B cell (primary cell): Measurements from ENCODE around the gene KCNK18.

Source experiments
- EZH2 ChIP-seq: IDR thresholded peaks from 2 replicates; pipeline ENCODE4 v1.6.1; 2012; ENCODE audit warnings: borderline replicate concordance, low read depth, mild to moderate bottlenecking, moderate library complexity, low read length; ENCODE audit not compliant: insufficient read depth, poor library complexity, severe bottlenecking
- TF ChIP-seq, protein P1 (sequence below): fragments of 200-600 bp; IDR thresholded peaks from one replicate; pipeline ENCODE4 v1.8.0; 2022; ENCODE audit warnings: antibody characterized with exemption, mild to moderate bottlenecking

DNA sequence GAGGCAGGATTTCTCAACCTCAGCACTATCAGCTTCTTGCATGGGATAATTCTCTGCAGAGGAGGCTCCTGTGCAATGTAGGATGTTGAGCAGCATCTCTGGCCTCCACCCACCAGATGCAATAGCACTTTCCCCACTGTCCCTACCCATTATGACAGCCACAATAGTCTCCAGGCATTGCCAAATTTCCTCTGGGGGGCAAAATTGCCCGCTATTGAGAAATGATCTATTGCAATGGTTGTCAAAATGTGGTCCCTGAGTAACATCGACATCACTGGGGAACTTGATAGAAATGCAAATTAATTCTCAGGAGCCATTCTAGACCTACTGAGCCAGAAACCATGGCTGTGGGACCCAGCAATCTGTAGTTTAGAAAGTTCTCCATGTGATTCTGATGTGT, 7.0 kb downstream of the KCNK18 start:
- TF ChIP-seq, protein P1, sequence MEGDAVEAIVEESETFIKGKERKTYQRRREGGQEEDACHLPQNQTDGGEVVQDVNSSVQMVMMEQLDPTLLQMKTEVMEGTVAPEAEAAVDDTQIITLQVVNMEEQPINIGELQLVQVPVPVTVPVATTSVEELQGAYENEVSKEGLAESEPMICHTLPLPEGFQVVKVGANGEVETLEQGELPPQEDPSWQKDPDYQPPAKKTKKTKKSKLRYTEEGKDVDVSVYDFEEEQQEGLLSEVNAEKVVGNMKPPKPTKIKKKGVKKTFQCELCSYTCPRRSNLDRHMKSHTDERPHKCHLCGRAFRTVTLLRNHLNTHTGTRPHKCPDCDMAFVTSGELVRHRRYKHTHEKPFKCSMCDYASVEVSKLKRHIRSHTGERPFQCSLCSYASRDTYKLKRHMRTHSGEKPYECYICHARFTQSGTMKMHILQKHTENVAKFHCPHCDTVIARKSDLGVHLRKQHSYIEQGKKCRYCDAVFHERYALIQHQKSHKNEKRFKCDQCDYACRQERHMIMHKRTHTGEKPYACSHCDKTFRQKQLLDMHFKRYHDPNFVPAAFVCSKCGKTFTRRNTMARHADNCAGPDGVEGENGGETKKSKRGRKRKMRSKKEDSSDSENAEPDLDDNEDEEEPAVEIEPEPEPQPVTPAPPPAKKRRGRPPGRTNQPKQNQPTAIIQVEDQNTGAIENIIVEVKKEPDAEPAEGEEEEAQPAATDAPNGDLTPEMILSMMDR, result no peak
- no peak for TF ChIP-seq EZH2
